Uterine smooth muscle cell (primary cell): ENCODE measurements around the gene GTPBP2. TPM values are rescaled to one million over a fixed set of nuclear protein-coding genes. Genes with fewer than 3 reads are reported as not detected.

Experiments
- total RNA-seq: library from RNA; depleted of rRNA; stranded (reverse); fragments of >200 nt; gene quantifications from 2 replicates; pipeline ENCODE4 v1.2.3, GENCODE V29; 2014

GTPBP2 gene
- total RNA-seq: 123 and 165 TPM in 2 replicates

DNA sequence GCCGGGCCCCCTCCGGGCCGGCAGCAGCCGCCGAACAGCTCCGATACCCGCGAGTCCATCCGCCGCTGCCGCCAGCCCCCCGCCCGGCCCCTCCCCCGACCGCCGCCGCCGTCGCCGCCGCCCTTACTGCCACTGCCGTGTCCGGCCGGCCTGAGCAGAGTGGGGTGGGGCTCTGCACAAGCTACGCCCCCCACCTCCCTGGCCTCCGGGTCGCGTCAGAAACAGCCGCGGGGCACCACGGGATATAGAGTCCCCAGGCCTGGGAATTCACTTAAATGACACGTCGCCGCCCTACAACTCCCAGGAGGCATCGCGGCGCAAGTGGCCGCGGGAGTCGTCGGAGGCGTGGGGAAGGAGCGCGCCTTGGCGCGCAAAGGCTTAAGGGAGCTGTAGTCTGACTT lies at the start of gene GTPBP2:
Gene GTPBP2 (minus strand): TSS at position 161 of the 401 bp plus-strand sequence. CDS start 102 bp downstream, at position 59.

DNA sequence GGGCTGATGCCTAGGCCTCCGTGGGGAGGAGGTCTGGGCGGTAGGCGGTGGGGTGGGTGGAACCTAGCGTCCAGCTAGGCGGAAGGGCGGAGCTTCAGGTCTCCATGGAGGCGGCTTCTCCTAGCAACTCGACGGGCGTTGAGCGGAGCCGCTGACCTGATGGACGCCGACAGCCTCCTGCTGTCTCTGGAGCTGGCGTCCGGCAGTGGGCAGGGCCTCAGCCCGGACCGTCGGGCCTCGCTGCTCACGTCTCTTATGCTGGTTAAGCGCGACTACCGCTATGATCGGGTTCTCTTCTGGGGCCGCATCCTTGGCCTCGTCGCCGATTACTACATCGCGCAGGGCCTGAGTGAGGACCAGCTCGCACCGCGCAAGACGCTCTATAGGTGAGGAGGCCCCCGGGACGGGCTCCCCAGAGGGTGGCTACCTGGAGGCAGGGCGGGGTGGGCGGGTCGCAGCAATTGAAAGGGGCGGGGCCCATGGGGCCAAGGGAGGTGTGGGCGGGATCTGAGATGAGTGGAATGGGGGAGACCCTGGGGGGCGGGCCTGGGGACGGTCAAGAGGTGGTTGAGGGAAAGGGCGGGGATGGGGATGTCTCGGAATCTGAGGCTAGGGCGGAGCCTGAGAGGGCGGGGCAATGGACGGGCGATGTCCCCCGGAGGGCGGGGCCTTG lies 16.0 kb upstream of the GTPBP2 start, which contains the start of gene RSPH9:
Gene RSPH9 (plus strand): TSS at position 97 of the 673 bp plus-strand sequence. CDS start 63 bp downstream, at position 160.

GRCh38 chr6:43635387-43636307 lies 6.6 kb upstream of the GTPBP2 start, which contains the start of gene MAD2L1BP:
TSS of gene MAD2L1BP (plus strand) at chr6:43635840. CDS start at chr6:43635876, 36 bp downstream.

DNA sequence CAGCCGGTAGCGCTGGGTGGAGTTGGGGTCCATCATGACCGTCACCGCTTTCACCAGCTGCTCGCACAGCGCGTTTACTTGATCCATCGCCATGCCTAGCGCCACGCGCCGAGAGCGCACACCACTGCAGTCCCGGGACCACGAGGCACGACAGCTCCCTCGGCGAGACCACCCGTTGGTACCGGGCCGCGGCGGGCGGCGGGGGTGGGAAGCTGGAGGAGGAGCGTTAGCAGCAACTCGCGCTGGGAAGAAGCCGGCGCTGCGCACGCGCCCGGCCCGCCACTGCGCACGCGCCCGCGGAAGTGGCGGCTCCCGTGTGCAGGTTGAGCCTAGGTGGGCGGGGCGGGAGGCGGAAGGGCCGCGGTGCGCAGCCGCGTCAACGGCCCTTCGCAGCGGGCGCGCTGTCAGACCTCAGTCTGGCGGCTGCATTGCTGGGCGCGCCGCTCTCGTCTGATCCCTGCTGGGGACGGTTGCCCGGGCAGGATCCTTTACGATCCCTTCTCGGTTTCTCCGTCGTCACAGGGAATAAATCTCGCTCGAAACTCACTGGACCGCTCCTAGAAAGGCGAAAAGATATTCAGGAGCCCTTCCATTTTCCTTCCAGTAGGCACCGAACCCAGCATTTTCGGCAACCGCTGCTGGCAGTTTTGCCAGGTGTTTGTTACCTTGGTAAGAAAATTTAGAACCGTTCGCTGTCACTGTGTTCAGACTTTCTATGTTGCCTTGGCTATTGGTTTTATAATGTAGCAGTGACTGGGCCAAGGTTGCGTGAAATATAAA lies 53.1 kb downstream of the GTPBP2 start, which contains the start of the genes POLH and XPO5:
Gene POLH (plus strand): TSS at position 414 of the 780 bp plus-strand sequence. CDS start 6,135 bp downstream, outside the sequence.
Gene XPO5 (minus strand): TSS at position 267 of the 780 bp plus-strand sequence. CDS start 174 bp downstream, at position 93.

Other genes with a start within 250 kb of the GTPBP2 start
- 18.4 and 24.6 TPM in 2 replicates for gene ABCC10, start 201.7 kb downstream of the GTPBP2 start, total RNA-seq
- 0.66 and 1.1 TPM in 2 replicates for gene DLK2, start 173.7 kb downstream of the GTPBP2 start, total RNA-seq
- gene TJAP1, start 151.7 kb downstream of the GTPBP2 start, total RNA-seq: 9.9 and 10.1 TPM in 2 replicates
- 0.44 and 0.62 TPM in 2 replicates for gene LRRC73, start 118.9 kb downstream of the GTPBP2 start, total RNA-seq
- 72.5 and 97.2 TPM in 2 replicates for gene YIPF3, start 112.3 kb downstream of the GTPBP2 start, total RNA-seq
- gene POLR1C, start 112.2 kb downstream of the GTPBP2 start, total RNA-seq: 27.7 and 45.9 TPM in 2 replicates
- 20.5 and 27.2 TPM in 2 replicates for gene XPO5, start 53.2 kb downstream of the GTPBP2 start, total RNA-seq
- 16.7 and 22.9 TPM in 2 replicates for gene POLH, start 53.1 kb downstream of the GTPBP2 start, total RNA-seq
- 21.0 and 37.7 TPM in 2 replicates for gene MAD2L1BP, start 6.6 kb upstream of the GTPBP2 start, total RNA-seq
- 0.44 and 1.2 TPM in 2 replicates for gene RSPH9, start 15.8 kb upstream of the GTPBP2 start, total RNA-seq
- 38.2 and 39.2 TPM in 2 replicates for gene MRPS18A, start 58.5 kb upstream of the GTPBP2 start, total RNA-seq
- 200 and 441 TPM in 2 replicates for gene VEGFA, start 140.9 kb upstream of the GTPBP2 start, total RNA-seq